A549 (cell line): ENCODE results near the gene WIZ. TPM values are rescaled to one million over a fixed set of nuclear protein-coding genes. Genes with fewer than 3 reads are reported as not detected.

Source experiments
- ATAC-seq, 2 experiments: fragments of 200-7000 bp in 1 of 2; fragments of >200 bp in 1 of 2; cut with Nextera tagmentation in 1 of 2; cut with Tn5 transposase in 1 of 2; 3 replicates each; pipeline versions ENCODE4 v1.8.0 to v1.9.1; 2018 to 2020; ENCODE audit warnings: mild to moderate bottlenecking in 1 of 2, moderate library complexity in 1 of 2
- CTCF ChIA-PET: fragments of 300-600 bp; sonication (Branson Sonifier 250); formaldehyde crosslinking; extraction: SDS; loops from one replicate; lab custom pipeline; 2021; ENCODE audit warnings: antibody characterized with exemption, inconsistent platforms; lab: Yijun Ruan, JAX
- POLR2A ChIA-PET: fragments of 350-600 bp; formaldehyde crosslinking; extraction: SDS; loops from one replicate; lab custom pipeline; 2021; ENCODE audit warnings: antibody characterized with exemption, inconsistent platforms; lab: Yijun Ruan, JAX
- DNase-seq, 2 experiments: peaks; one replicate each; pipeline versions ENCODE4 v3.0.0 to v3.0.0-alpha.2; 2011 to 2016; ENCODE audit warnings: low read depth in 1 of 2, low spot score in 1 of 2
- FAIRE-seq: peaks from 2 replicates; lab custom pipeline; 2011; peaks lifted over from hg19 to GRCh38; lab: Jason Lieb, UNC
- H3K27ac ChIP-seq, 2 experiments: fragments of >200 bp; sonication (Bioruptor Twin); formaldehyde crosslinking; 3 replicates each; pipeline ENCODE4 v1.5.1; 2016 to 2017
- H3K4me1 ChIP-seq: fragments of >200 bp; sonication (Bioruptor Twin); formaldehyde crosslinking; 3 replicates; pipeline ENCODE4 v1.6.1; 2016
- H3K4me2 ChIP-seq: fragments of >200 bp; sonication (Bioruptor Twin); formaldehyde crosslinking; 3 replicates; pipeline ENCODE4 v1.6.1; 2016
- H3K4me3 ChIP-seq: fragments of >200 bp; sonication (Bioruptor Twin); formaldehyde crosslinking; 3 replicates; pipeline ENCODE4 v1.5.1; 2016
- H3K9me3 ChIP-seq: fragments of >200 bp; sonication (Bioruptor Twin); formaldehyde crosslinking; 3 replicates; pipeline ENCODE4 v1.6.1; 2016
- BCL3 ChIP-seq: fragments of >200 bp; sonication (Bioruptor Twin); formaldehyde crosslinking; IDR thresholded peaks from 3 replicates; pipeline ENCODE4 v1.6.1; 2016
- CBX8 ChIP-seq: fragments of 200-600 bp; sonication (generic); IDR thresholded peaks from 2 replicates; pipeline ENCODE4 v1.6.1; 2016
- CTCF ChIP-seq: fragments of >200 bp; sonication (Bioruptor Twin); formaldehyde crosslinking; IDR thresholded peaks from 3 replicates; pipeline ENCODE4 v1.5.1; 2016
- EHMT2 ChIP-seq: fragments of 200-600 bp; sonication (generic); IDR thresholded peaks from 2 replicates; pipeline ENCODE4 v1.6.1; 2016; ENCODE audit warnings: antibody characterized with exemption, low read depth, mild to moderate bottlenecking, moderate library complexity
- EP300 ChIP-seq, 2 experiments: fragments of >200 bp; sonication (Bioruptor Twin); formaldehyde crosslinking; IDR thresholded peaks; 2 replicates in 1 of 2; 3 replicates in 1 of 2; pipeline ENCODE4 v1.6.1; 2016 to 2017
- HDAC2 ChIP-seq: fragments of 200-600 bp; sonication (generic); IDR thresholded peaks from 2 replicates; pipeline ENCODE4 v1.6.1; 2016
- HEYL ChIP-seq: fragments of 250-450 bp; sonication (Bioruptor Pico); IDR thresholded peaks from 2 replicates; pipeline ENCODE4 v1.8.0; 2021; ENCODE audit warnings: mild to moderate bottlenecking, moderate library complexity
- HOXA7 ChIP-seq: fragments of 250-450 bp; sonication (Bioruptor Pico); IDR thresholded peaks from 2 replicates; pipeline ENCODE4 v1.5.0; 2020; ENCODE audit warnings: mild to moderate bottlenecking, moderate library complexity
- HOXB13 ChIP-seq: fragments of 250-450 bp; sonication (Bioruptor Pico); IDR thresholded peaks from 2 replicates; pipeline ENCODE4 v1.5.0; 2020; ENCODE audit warnings: low read depth, mild to moderate bottlenecking, moderate library complexity
- HOXB5 ChIP-seq: fragments of 250-450 bp; sonication (Bioruptor Pico); IDR thresholded peaks from 2 replicates; pipeline ENCODE4 v1.5.0; 2020; ENCODE audit warnings: mild to moderate bottlenecking, moderate library complexity
- JUN ChIP-seq, 2 experiments: fragments of >200 bp; sonication (Bioruptor Twin); formaldehyde crosslinking; IDR thresholded peaks; 2 replicates in 1 of 2; 3 replicates in 1 of 2; pipeline ENCODE4 v1.6.1; 2016 to 2017
- KDM5A ChIP-seq: fragments of 200-600 bp; sonication (generic); IDR thresholded peaks from 2 replicates; pipeline ENCODE4 v1.6.1; 2016; ENCODE audit warnings: antibody characterized with exemption, mild to moderate bottlenecking
- MAFK ChIP-seq: fragments of 450-650 bp; IDR thresholded peaks from 2 replicates; pipeline ENCODE4 v1.6.1; 2014; ENCODE audit not compliant: partially characterized antibody
- MAZ ChIP-seq: fragments of 150-350 bp; IDR thresholded peaks from 2 replicates; pipeline ENCODE4 v1.6.1; 2014; ENCODE audit warnings: antibody characterized with exemption, low read depth, low read length, borderline replicate concordance
- POLR2AphosphoS2 ChIP-seq: conservative IDR thresholded peaks from 2 replicates; pipeline ENCODE4 v1.6.1; 2012; ENCODE audit warnings: low read length, improper control_type of control experiment, inconsistent platforms
- RCOR1 ChIP-seq: fragments of 150-350 bp; IDR thresholded peaks from 2 replicates; pipeline ENCODE4 v1.6.1; 2014; ENCODE audit warnings: antibody characterized with exemption, low read length, low read depth
- RNF2 ChIP-seq: fragments of 200-600 bp; sonication (generic); IDR thresholded peaks from 2 replicates; pipeline ENCODE4 v1.6.1; 2016; ENCODE audit warnings: low read depth, mild to moderate bottlenecking, antibody characterized with exemption, moderate library complexity, borderline replicate concordance
- TFCP2L1 ChIP-seq: fragments of 250-450 bp; sonication (Bioruptor Pico); IDR thresholded peaks from 2 replicates; pipeline ENCODE4 v1.5.0; 2021; ENCODE audit warnings: mild to moderate bottlenecking
- ZSCAN20 ChIP-seq: fragments of 250-450 bp; sonication (Bioruptor Pico); IDR thresholded peaks from 2 replicates; pipeline ENCODE4 v1.8.0; 2022; ENCODE audit warnings: mild to moderate bottlenecking, moderate library complexity
- WGBS: methylation state at CpG from one replicate; pipeline ENCODE4 v1.1.6; 2017; ENCODE audit errors: missing lambda C conversion rate; 5-methylcytosine and 5-hydroxymethylcytosine counted together
- polyA minus RNA-seq: library from RNA; depleted of rRNA, polyadenylated mRNA; stranded (reverse); fragments of >200 nt; gene quantifications from 2 replicates; pipeline ENCODE4 v1.2.3, GENCODE V29; 2011; rRNA and poly(A)+ RNA removed
- polyA plus RNA-seq, 4 experiments: library from polyadenylated mRNA; depleted of rRNA in 3 of 4; stranded (reverse); fragments of >200 nt; fragmentation: RNase III in 1 of 4; extraction: RNeasy Plus Mini Kit Qiagen cat#74134 plus additional on column Dnase treatment in 1 of 4; gene quantifications; 2 replicates in 3 of 4; 3 replicates in 1 of 4; pipeline ENCODE4 v1.2.3, GENCODE V29; 2011 to 2017
- TF ChIP-seq, protein P1 (sequence below): IDR thresholded peaks from 2 replicates; pipeline ENCODE4 v1.6.1; 2012

The WIZ gene
- polyA plus RNA-seq (2011; rRNA removed) (3.7 and 4.6 TPM in 2 replicates), polyA plus RNA-seq (2017; fragmentation: RNase III; extraction: RNeasy Plus Mini Kit Qiagen cat#74134 plus additional on column Dnase treatment) (13.4 to 16.5 TPM (median 15.1 TPM) in 3 replicates), polyA minus RNA-seq (2.2 and 3.3 TPM in 2 replicates)
- polyA plus RNA-seq (2012; cell fraction: cytosol; rRNA removed), result 12.6 and 19.5 TPM in 2 replicates
- 20.7 and 28.9 TPM in 2 replicates for polyA plus RNA-seq (2012; cell fraction: nucleus; rRNA removed)

GRCh38 chr19:15449620-15450527 lies at the start of gene WIZ:
WIZ (minus strand) TSS chr19:15449956; CDS start chr19:15448307, 1,649 bp downstream.
- Histone ChIP-seq H3K4me2 (peak within 1 kb of the TSS; percentile 98), H3K4me1 (0 out of 3 replicates have a peak, but pooled peaks cover 8% of the 10 kb centered on the region), H3K27ac (peak within 1 kb of the TSS; percentile 97), H3K9me3 (no peaks in the 10 kb centered on the region), H3K4me3 (peak within 1 kb of the TSS; percentile 86)
- ChIA-PET POLR2A (no interaction called here), CTCF (interaction anchor here (0.7 kb wide), 1 partner anchor 30 kb away, joined by 3 read pairs; no protein-coding TSS in a partner anchor)
- DNase-seq (peak; percentile 66 to 79), ATAC-seq (peak; percentile 41 to 52), FAIRE-seq (no peak)
- 10% methylated on average over 2 of the region's 77 CpGs for WGBS
- TF ChIP-seq, protein P1, sequence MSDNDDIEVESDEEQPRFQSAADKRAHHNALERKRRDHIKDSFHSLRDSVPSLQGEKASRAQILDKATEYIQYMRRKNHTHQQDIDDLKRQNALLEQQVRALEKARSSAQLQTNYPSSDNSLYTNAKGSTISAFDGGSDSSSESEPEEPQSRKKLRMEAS, result 0 out of 2 replicates have a peak, but pooled peaks have one; percentile 16
- TF ChIP-seq EHMT2 (0 out of 2 replicates have a peak, but pooled peaks have one; percentile 20), HDAC2 (no peak), JUN (IDR thresholded peaks at IDR 0.05) (peak in 1 of 2 experiments; percentile 75; a peak in 2 of 5 replicates), MAZ (0 out of 2 replicates have a peak, but pooled peaks have one; percentile 30)

GRCh38 chr19:15498910-15499309 lies 49.2 kb upstream of the WIZ start:
- no peak for DNase-seq
- Histone ChIP-seq H3K4me2 (no peak overlapping the region), H3K9me3 (no peaks in the 10 kb centered on the region), H3K4me3 (no peak overlapping the region), H3K4me1 (no peaks in the 10 kb centered on the region), H3K27ac (no peak overlapping the region)
- ChIA-PET POLR2A (no interaction called here), CTCF (no interaction called here)
- no peak for TF ChIP-seq HEYL (CRISPR knock-in tag)
- no peak for TF ChIP-seq HOXB13 (CRISPR knock-in tag)
- TF ChIP-seq KDM5A, result no peak
- TF ChIP-seq HDAC2, result no peak
- TF ChIP-seq HOXA7, result no peak
- no peak for TF ChIP-seq RCOR1
- no peak for TF ChIP-seq TFCP2L1 (CRISPR knock-in tag)
- TF ChIP-seq EP300 (IDR thresholded peaks at IDR 0.05), result no peak
- no peak for TF ChIP-seq EHMT2
- FAIRE-seq, result no peak
- 69% methylated on average over 5 of the region's 6 CpGs for WGBS
- no peak for ATAC-seq

DNA sequence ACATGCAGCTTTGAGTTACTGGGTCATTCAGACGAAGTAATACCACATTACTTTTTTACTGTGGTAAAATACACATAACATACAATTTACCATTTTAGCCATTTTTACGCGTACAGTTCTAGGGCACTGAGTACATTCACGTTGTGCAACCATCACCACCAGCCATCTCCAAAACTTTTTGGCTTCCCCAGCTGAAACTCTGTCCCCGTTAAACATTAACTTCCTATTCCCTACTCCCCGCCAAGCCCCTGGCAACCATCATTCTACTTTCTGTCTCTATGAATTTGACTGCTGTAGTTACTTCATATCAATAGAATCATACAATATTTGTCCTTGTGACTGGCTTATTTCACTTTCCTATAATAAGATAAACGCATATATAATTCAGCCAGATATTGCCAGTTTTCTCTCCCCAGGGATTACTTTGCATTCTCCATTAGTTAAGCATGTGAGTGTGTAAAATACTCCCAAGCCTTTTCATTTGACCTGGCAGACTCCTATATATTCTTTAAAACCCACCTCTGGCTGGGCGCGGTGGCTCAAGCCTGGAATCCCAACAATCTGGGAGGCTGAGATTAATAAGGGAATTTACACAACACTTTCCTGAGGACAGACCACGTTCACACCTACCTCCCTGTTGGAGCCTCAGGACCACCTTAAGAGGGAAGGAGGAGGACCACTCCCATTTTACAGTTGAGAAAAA lies 48.6 kb upstream of the WIZ start:
- Histone ChIP-seq H3K4me1 (no peaks in the 10 kb centered on the region), H3K4me2 (no peak overlapping the region), H3K27ac (no peak overlapping the region), H3K4me3 (no peak overlapping the region), H3K9me3 (no peaks in the 10 kb centered on the region)
- no peak for DNase-seq
- 63% methylated on average over 10 of the region's 10 CpGs for WGBS
- TF ChIP-seq POLR2AphosphoS2 (no peak), ZSCAN20 (CRISPR knock-in tag) (no peak), MAFK (no peak), EHMT2 (no peak), HOXB5 (CRISPR knock-in tag) (no peak), CTCF (no peak), CBX8 (no peak), BCL3 (no peak), RNF2 (no peak), HOXA7 (no peak)
- no peak for FAIRE-seq
- POLR2A ChIA-PET, result no interaction called here
- CTCF ChIA-PET, result no interaction called here
- ATAC-seq, result no peak; a peak in 1 of 6 replicates
